H9 (cell line): ENCODE data around the gene SHBG. TPM values are rescaled to one million over a fixed set of nuclear protein-coding genes. Genes with fewer than 3 reads are reported as not detected.

ENCODE experiments used
- DNase-seq: peaks from one replicate; pipeline ENCODE4 v3.0.0-alpha.2; 2017
- H2AFZ ChIP-seq: one replicate; pipeline ENCODE4 v1.6.1; 2013; ENCODE audit warnings: mild to moderate bottlenecking, low read length, control low read depth, moderate library complexity
- H2AK5ac ChIP-seq: 2 replicates; pipeline ENCODE4 v1.6.1; 2013; ENCODE audit warnings: low read length, control low read depth, mixed read lengths; ENCODE audit not compliant: insufficient read length
- H2BK120ac ChIP-seq: one replicate; pipeline ENCODE4 v1.6.1; 2013; ENCODE audit warnings: low read depth, mild to moderate bottlenecking, low read length, control low read depth, inconsistent platforms; ENCODE audit not compliant: poor library complexity, severe bottlenecking
- H2BK12ac ChIP-seq: 2 replicates; pipeline ENCODE4 v1.6.1; 2013; ENCODE audit warnings: low read length, control low read depth, mixed read lengths, low read depth; ENCODE audit not compliant: insufficient read length
- H2BK15ac ChIP-seq: 2 replicates; pipeline ENCODE4 v1.6.1; 2013; ENCODE audit warnings: low read depth, low read length, control low read depth
- H2BK20ac ChIP-seq: one replicate; pipeline ENCODE4 v1.6.1; 2013; ENCODE audit warnings: low read depth, mild to moderate bottlenecking, low read length, control low read depth, inconsistent platforms; ENCODE audit not compliant: poor library complexity, severe bottlenecking
- H2BK5ac ChIP-seq: 2 replicates; pipeline ENCODE4 v1.6.1; 2013; ENCODE audit warnings: low read length, control low read depth, mixed read lengths; ENCODE audit not compliant: insufficient read length
- H3K14ac ChIP-seq: 2 replicates; pipeline ENCODE4 v1.6.1; 2013; ENCODE audit warnings: low read length, control low read depth; ENCODE audit not compliant: insufficient read depth
- H3K18ac ChIP-seq: 2 replicates; pipeline ENCODE4 v1.6.1; 2013; ENCODE audit warnings: low read depth, mild to moderate bottlenecking, mixed read lengths, low read length, control low read depth; ENCODE audit not compliant: insufficient read length
- H3K23ac ChIP-seq: 2 replicates; pipeline ENCODE4 v1.6.1; 2013; ENCODE audit warnings: low read length, control low read depth, mixed read lengths, low read depth; ENCODE audit not compliant: insufficient read length
- H3K23me2 ChIP-seq: 2 replicates; pipeline ENCODE4 v1.6.1; 2013; ENCODE audit warnings: low read depth, mild to moderate bottlenecking, mixed read lengths, low read length, control low read depth; ENCODE audit not compliant: insufficient read length, poor library complexity, severe bottlenecking
- H3K27ac ChIP-seq: 2 replicates; pipeline ENCODE4 v1.5.1; 2013; ENCODE audit warnings: low read length, control low read depth, mixed read lengths, low read depth; ENCODE audit not compliant: insufficient read length
- H3K27me3 ChIP-seq: 2 replicates; pipeline ENCODE4 v1.6.1; 2013; ENCODE audit warnings: low read length, control low read depth, inconsistent platforms; ENCODE audit not compliant: insufficient read depth
- H3K4ac ChIP-seq: 2 replicates; pipeline ENCODE4 v1.6.1; 2013; ENCODE audit warnings: low read depth, mild to moderate bottlenecking, control low read depth, inconsistent platforms, low read length, moderate library complexity
- H3K4me1 ChIP-seq: 2 replicates; pipeline ENCODE4 v1.6.1; 2013; ENCODE audit warnings: low read length, control low read depth, inconsistent platforms; ENCODE audit not compliant: insufficient read depth
- H3K4me2 ChIP-seq: 2 replicates; pipeline ENCODE4 v1.6.1; 2013; ENCODE audit warnings: low read length, control low read depth, mixed read lengths; ENCODE audit not compliant: insufficient read length, insufficient read depth
- H3K56ac ChIP-seq: 2 replicates; pipeline ENCODE4 v1.6.1; 2013; ENCODE audit warnings: low read depth, mild to moderate bottlenecking, mixed read lengths, low read length, control low read depth; ENCODE audit not compliant: insufficient read length
- H3K79me1 ChIP-seq: 2 replicates; pipeline ENCODE4 v1.6.1; 2013; ENCODE audit warnings: low read depth, mild to moderate bottlenecking, moderate library complexity, low read length, control low read depth, inconsistent platforms; ENCODE audit not compliant: insufficient read depth, poor library complexity, severe bottlenecking
- H3K79me2 ChIP-seq: 2 replicates; pipeline ENCODE4 v1.6.1; 2013; ENCODE audit warnings: low read length, control low read depth, inconsistent platforms; ENCODE audit not compliant: insufficient read depth
- H3K9ac ChIP-seq: 2 replicates; pipeline ENCODE4 v1.6.1; 2013; ENCODE audit warnings: low read length, control low read depth, mixed read lengths; ENCODE audit not compliant: insufficient read length; ENCODE audit errors: extremely low read depth
- H3K9me3 ChIP-seq: one replicate; pipeline ENCODE4 v1.6.1; 2013; ENCODE audit warnings: low read depth, low read length, inconsistent platforms; ENCODE audit not compliant: control insufficient read depth
- H3T11ph ChIP-seq: one replicate; pipeline ENCODE4 v1.6.1; 2013; ENCODE audit warnings: mild to moderate bottlenecking, low read length, control low read depth, inconsistent platforms
- H4K20me1 ChIP-seq: one replicate; pipeline ENCODE4 v1.6.1; 2013; ENCODE audit not compliant: control insufficient read depth, insufficient read length, insufficient read depth
- H4K5ac ChIP-seq: 2 replicates; pipeline ENCODE4 v1.6.1; 2013; ENCODE audit warnings: low read depth, mild to moderate bottlenecking, mixed read lengths, low read length, control low read depth; ENCODE audit not compliant: insufficient read length
- H4K8ac ChIP-seq: replicated peaks from 2 replicates; pipeline ENCODE4 v1.6.1; 2013; ENCODE audit warnings: low read length, control low read depth, mixed read lengths, low read depth; ENCODE audit not compliant: insufficient read length
- H4K91ac ChIP-seq: 2 replicates; pipeline ENCODE4 v1.6.1; 2013; ENCODE audit warnings: low read depth, mild to moderate bottlenecking, moderate library complexity, mixed read lengths, low read length, control low read depth; ENCODE audit not compliant: insufficient read length
- H3K27ac Mint-ChIP-seq, 3 experiments: 2 replicates in 2 of 3; 3 replicates in 1 of 3; pipeline ENCODE4 v1.8.0; 2020 to 2021; ENCODE audit warnings: mixed read lengths in 3 of 3, mild to moderate bottlenecking in 1 of 3, moderate library complexity in 1 of 3
- H3K27me3 Mint-ChIP-seq: 2 replicates; pipeline ENCODE4 v1.8.0; 2021; ENCODE audit warnings: low read depth, mild to moderate bottlenecking, moderate library complexity, mixed read lengths
- H3K36me3 Mint-ChIP-seq, 3 experiments: 2 replicates in 2 of 3; 3 replicates in 1 of 3; pipeline ENCODE4 v1.8.0; 2020 to 2021; ENCODE audit warnings: low read depth in 3 of 3, mixed read lengths in 3 of 3; ENCODE audit not compliant: insufficient read depth in 1 of 3
- H3K4me1 Mint-ChIP-seq, 2 experiments: 2 replicates each; pipeline ENCODE4 v1.8.0; 2020; ENCODE audit warnings: mixed read lengths in 2 of 2
- H3K4me3 Mint-ChIP-seq, 2 experiments: 2 replicates in 1 of 2; 3 replicates in 1 of 2; pipeline ENCODE4 v1.8.0; 2020 to 2021; ENCODE audit warnings: mild to moderate bottlenecking in 2 of 2, mixed read lengths in 2 of 2, moderate library complexity in 1 of 2
- H3K9me3 Mint-ChIP-seq, 2 experiments: 2 replicates in 1 of 2; 3 replicates in 1 of 2; pipeline ENCODE4 v1.8.0; 2020; ENCODE audit warnings: mild to moderate bottlenecking in 2 of 2, mixed read lengths in 2 of 2, moderate library complexity in 1 of 2
- CTCF ChIP-seq: fragments of 200-600 bp; sonication (generic); conservative IDR thresholded peaks from 3 replicates; pipeline ENCODE4 v1.8.0; 2021; ENCODE audit warnings: antibody characterized with exemption, mild to moderate bottlenecking
- WGBS: extraction: QIAGEN DNeasy Blood & Tissue Kit; methylation state at CpG from one replicate; pipeline ENCODE4 v1.1.7; 2013; ENCODE audit warnings: missing lambda C conversion rate, low lambda C conversion rate, mixed read lengths; ENCODE audit not compliant: insufficient read length; ENCODE audit errors: extremely low coverage; 5-methylcytosine and 5-hydroxymethylcytosine counted together
- total RNA-seq: library from RNA; stranded (reverse); gene quantifications from 2 replicates; pipeline ENCODE4 v1.2.1, GENCODE V29; 2021

The SHBG gene
- total RNA-seq, 1 experiment from 2014 or later = 1.6 TPM

GRCh38 chr17:7582396-7583252, 47.3 kb upstream of the SHBG start:
- H3K4me1 Mint-ChIP-seq = peaks cover 37 to 54% of the 10 kb centered on the region in 2 experiments

More at GRCh38 chr17:7582396-7583252, 47.3 kb upstream of the SHBG start:
- Histone ChIP-seq H4K20me1 (no peaks in the 10 kb centered on the region), H3K14ac (peak overlapping the region; percentile 97), H3K4me1 (no peaks in the 10 kb centered on the region), H2BK15ac (no peak overlapping the region), H3K9ac (peak overlapping the region; percentile 89), H3K4ac (peak overlapping the region; percentile 70), H2BK20ac (no peak overlapping the region), H3K79me2 (no peaks in the 10 kb centered on the region; the same call in 1 of the 2 replicates), H3K23ac (no peak overlapping the region), H3K18ac (peak overlapping the region; percentile 88), H2AFZ (no peak overlapping the region), H3T11ph (no peak overlapping the region), H3K27me3 (no peaks in the 10 kb centered on the region), H3K23me2 (peaks cover 3% of the 10 kb centered on the region), H3K9me3 (no peaks in the 10 kb centered on the region), H2BK5ac (no peak overlapping the region), H3K4me2 (peak overlapping the region; percentile 79), H3K79me1 (no peaks in the 10 kb centered on the region), H3K56ac (no peak overlapping the region), H4K8ac (peak overlapping the region; percentile 98), H3K27ac (peak overlapping the region; percentile 96), H2BK12ac (peak overlapping the region; percentile 58), H2BK120ac (no peak overlapping the region), H2AK5ac (no peak overlapping the region), H4K91ac (peak overlapping the region; percentile 96), H4K5ac (peak overlapping the region; percentile 99)
- WGBS = no CpG with 5 or more reads among the region's 36 CpGs
- Mint-ChIP-seq H3K4me3 (peak overlapping the region; percentile 98), H3K9me3 (peaks cover 0 to 3% of the 10 kb centered on the region in 2 experiments; a peak in 1 of 5 replicates), H3K27me3 (no peaks in the 10 kb centered on the region; the same call in none of the 2 replicates), H3K36me3 (peaks cover 18 to 48% (median 39%) of the 10 kb centered on the region in 3 experiments), H3K27ac (peak overlapping the region; percentile 100; a peak in 5 of 7 replicates)
- TF ChIP-seq CTCF = no peak; the same call in 2 of the 3 replicates
- peak; percentile 46 for DNase-seq
